Right lobe of liver (tissue), 4 donors: ENCODE data around the gene KDM3A.

Experiments
- POLR2A ChIP-seq: fragments of 450-650 bp; IDR thresholded peaks from one replicate; pipeline ENCODE4 v1.6.1; 2017; ENCODE audit warnings: antibody characterized with exemption, mild to moderate bottlenecking
- TF ChIP-seq, protein P1 (sequence below), 4 donors: fragments of 200-600 bp in 3 of 4; fragments of 450-650 bp in 1 of 4; IDR thresholded peaks; one replicate each; pipeline versions ENCODE4 v1.5.1 to v1.8.0; 2016 to 2022; ENCODE audit warnings: antibody characterized with exemption in 4 of 4, mild to moderate bottlenecking in 2 of 4
- donor health status: DM: no; HTN: no; CAD: no.
- donor health status: DM: no; HTN: no; CAD: no.
- donor health status: DM: no; HTN: yes; CAD: no.

DNA sequence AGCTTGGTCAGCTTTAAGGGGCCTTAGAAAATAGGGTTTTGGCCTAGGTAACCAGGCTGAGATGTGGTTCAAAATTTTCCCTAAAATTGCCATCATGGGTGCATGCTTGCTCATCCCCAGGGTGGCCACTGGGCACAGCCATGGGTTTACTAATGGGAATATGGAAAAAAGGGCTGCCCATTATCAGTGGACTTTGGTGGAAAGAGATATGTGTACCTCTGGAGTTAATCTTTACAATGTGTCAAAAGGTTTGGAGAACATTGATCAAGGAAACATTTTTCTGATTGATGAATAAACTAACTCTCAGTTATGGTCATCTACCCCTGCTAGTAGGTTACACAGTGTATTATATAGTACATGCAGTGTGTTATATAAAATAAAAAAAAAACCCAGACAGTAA lies 13.1 kb downstream of the KDM3A start:
- TF ChIP-seq, protein P1, sequence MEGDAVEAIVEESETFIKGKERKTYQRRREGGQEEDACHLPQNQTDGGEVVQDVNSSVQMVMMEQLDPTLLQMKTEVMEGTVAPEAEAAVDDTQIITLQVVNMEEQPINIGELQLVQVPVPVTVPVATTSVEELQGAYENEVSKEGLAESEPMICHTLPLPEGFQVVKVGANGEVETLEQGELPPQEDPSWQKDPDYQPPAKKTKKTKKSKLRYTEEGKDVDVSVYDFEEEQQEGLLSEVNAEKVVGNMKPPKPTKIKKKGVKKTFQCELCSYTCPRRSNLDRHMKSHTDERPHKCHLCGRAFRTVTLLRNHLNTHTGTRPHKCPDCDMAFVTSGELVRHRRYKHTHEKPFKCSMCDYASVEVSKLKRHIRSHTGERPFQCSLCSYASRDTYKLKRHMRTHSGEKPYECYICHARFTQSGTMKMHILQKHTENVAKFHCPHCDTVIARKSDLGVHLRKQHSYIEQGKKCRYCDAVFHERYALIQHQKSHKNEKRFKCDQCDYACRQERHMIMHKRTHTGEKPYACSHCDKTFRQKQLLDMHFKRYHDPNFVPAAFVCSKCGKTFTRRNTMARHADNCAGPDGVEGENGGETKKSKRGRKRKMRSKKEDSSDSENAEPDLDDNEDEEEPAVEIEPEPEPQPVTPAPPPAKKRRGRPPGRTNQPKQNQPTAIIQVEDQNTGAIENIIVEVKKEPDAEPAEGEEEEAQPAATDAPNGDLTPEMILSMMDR (IDR thresholded peaks at IDR 0.05): no peak
- no peak for TF ChIP-seq POLR2A
